ENCODE results near the gene RBMS3.

GRCh38 chr3:29537889-29538609, 257.2 kb downstream of the RBMS3 start:
- TF ChIP-seq POLR2A (IDR thresholded peaks at IDR 0.05), result no peak
- TF ChIP-seq CTCF (IDR thresholded peaks at IDR 0.05), result no peak
